K562 (cell line): ENCODE measurements around the gene DAD1. TPM values are rescaled to one million over a fixed set of nuclear protein-coding genes. Genes with fewer than 3 reads are reported as not detected.
"Not testable (repeated sequence)": the region's sequence is repeated elsewhere in the genome, so short reads cannot be mapped to it uniquely, and the experiment has no call there.

Experiments used
- ATAC-seq: fragments of 200-7000 bp; cut with Tn5 transposase; 3 replicates; pipeline ENCODE4 v1.9.1; 2020; ENCODE audit warnings: moderate library complexity
- BruUV-seq: library from RNA; stranded (reverse); fragments of 400-500 nt; replicated peaks from 2 replicates; lab custom pipeline; 2021; lab: Mats Ljungman, UMichigan
- CTCF ChIA-PET: fragments of 300-600 bp; formaldehyde crosslinking; extraction: SDS; loops from one replicate; lab custom pipeline; 2021; ENCODE audit warnings: low intra/inter-chr PET ratio; lab: Yijun Ruan, JAX
- POLR2A ChIA-PET: fragments of 300-600, 350-650 bp; sonication (Branson Sonifier 250); formaldehyde crosslinking; extraction: SDS; loops from one replicate; lab custom pipeline; 2021; ENCODE audit warnings: antibody characterized with exemption, inconsistent platforms; lab: Yijun Ruan, JAX
- DNase-seq, 4 experiments: peaks; one replicate each; pipeline versions ENCODE4 v3.0.0 to v3.0.0-alpha.2; 2011 to 2018; ENCODE audit warnings: low spot score in 3 of 4, mixed read lengths in 3 of 4; ENCODE audit errors: extremely low read depth in 1 of 4
- FAIRE-seq: peaks from 2 replicates; lab custom pipeline; 2011; peaks lifted over from hg19 to GRCh38; lab: Jason Lieb, UNC
- H2AFZ ChIP-seq: 2 replicates; pipeline ENCODE4 v1.6.0; 2011; ENCODE audit warnings: low read depth, low read length, control low read depth, inconsistent platforms
- H3K27ac ChIP-seq: fragments of 200-600 bp; 3 replicates; pipeline ENCODE4 v1.8.0; 2011; ENCODE audit warnings: low read depth, mild to moderate bottlenecking, control low read depth, inconsistent platforms, low read length, moderate library complexity, mixed read lengths; ENCODE audit errors: extremely low read depth
- H3K27me3 ChIP-seq, 2 experiments: fragments of 300-600 bp in 1 of 2; 2 replicates in 1 of 2; 3 replicates in 1 of 2; pipeline versions ENCODE4 v1.6.0 to v1.8.0; 2011; ENCODE audit warnings: inconsistent platforms in 2 of 2, low read length in 2 of 2, mild to moderate bottlenecking in 1 of 2, mixed read lengths in 1 of 2, moderate library complexity in 1 of 2; ENCODE audit not compliant: control insufficient read depth in 2 of 2, insufficient read depth in 2 of 2
- H3K36me3 ChIP-seq: fragments of 300-600 bp; 3 replicates; pipeline ENCODE4 v1.8.0; 2011; ENCODE audit warnings: mild to moderate bottlenecking, low read length, inconsistent platforms; ENCODE audit not compliant: control insufficient read depth, insufficient read depth
- H3K4me1 ChIP-seq, 2 experiments: fragments of 200-600 bp in 1 of 2; replicated peaks in 1 of 2; 2 replicates in 1 of 2; 3 replicates in 1 of 2; pipeline versions ENCODE4 v1.5.1 to v1.8.0; 2011; ENCODE audit warnings: inconsistent platforms in 2 of 2, low read length in 2 of 2, mild to moderate bottlenecking in 1 of 2, mixed read lengths in 1 of 2, moderate library complexity in 1 of 2; ENCODE audit not compliant: control insufficient read depth in 2 of 2, insufficient read depth in 2 of 2
- H3K4me2 ChIP-seq: 2 replicates; pipeline ENCODE4 v1.6.1; 2011; ENCODE audit warnings: low read length, control low read depth, inconsistent platforms, mixed read lengths; ENCODE audit not compliant: insufficient read depth
- H3K4me3 ChIP-seq: fragments of 200-600 bp; sonication (generic), shearing (Covaris generic); 2 replicates; pipeline ENCODE4 v1.5.1; 2016; ENCODE audit warnings: control low read depth, inconsistent platforms
- H3K79me2 ChIP-seq: fragments of 200-600 bp; 3 replicates; pipeline ENCODE4 v1.8.0; 2011; ENCODE audit warnings: low read length, inconsistent platforms; ENCODE audit not compliant: control insufficient read depth, insufficient read depth
- H3K9ac ChIP-seq, 2 experiments: 2 replicates each; pipeline versions ENCODE4 v1.6.0 to v1.6.1; 2011; ENCODE audit warnings: low read depth in 2 of 2, low read length in 2 of 2, control low read depth in 1 of 2, inconsistent platforms in 1 of 2, mild to moderate bottlenecking in 1 of 2, mixed read lengths in 1 of 2; ENCODE audit not compliant: insufficient read depth in 1 of 2
- H3K9me1 ChIP-seq: one replicate; pipeline ENCODE4 v1.6.0; 2011; ENCODE audit warnings: inconsistent platforms, mild to moderate bottlenecking, low read length, moderate library complexity; ENCODE audit not compliant: control insufficient read depth, insufficient read depth
- H3K9me3 ChIP-seq: replicated peaks from 2 replicates; pipeline ENCODE4 v1.5.1; 2011; ENCODE audit warnings: low read depth, low read length, inconsistent platforms; ENCODE audit not compliant: control insufficient read depth, insufficient read depth
- H4K20me1 ChIP-seq: replicated peaks from 2 replicates; pipeline ENCODE4 v1.6.1; 2011; ENCODE audit warnings: low read length, inconsistent platforms, mixed read lengths; ENCODE audit not compliant: control insufficient read depth, insufficient read depth
- ETV1 ChIP-seq: fragments of 450-650 bp; conservative IDR thresholded peaks from 2 replicates; pipeline ENCODE4 v1.6.1; 2016; ENCODE audit warnings: missing genetic modification characterization, control low read depth, low read depth, missing compliant biosample characterization
- HNRNPL ChIP-seq: fragments of 200-400 bp; formaldehyde crosslinking; IDR thresholded peaks from 2 replicates; pipeline ENCODE4 v1.6.1; 2017; ENCODE audit warnings: low read depth, mild to moderate bottlenecking, low read length
- KDM5B ChIP-seq: fragments of 200-600 bp; sonication (generic); IDR thresholded peaks from 2 replicates; pipeline ENCODE4 v1.6.1; 2012; ENCODE audit warnings: low read depth, mild to moderate bottlenecking, moderate library complexity, low read length, control low read depth, inconsistent platforms; ENCODE audit not compliant: insufficient replicate concordance
- MAFF ChIP-seq: IDR thresholded peaks from 2 replicates; pipeline ENCODE4 v1.6.1; 2012; ENCODE audit warnings: low read length, improper control_type of control experiment
- NR1H2 ChIP-seq: sonication (generic); formaldehyde crosslinking; IDR thresholded peaks from 2 replicates; pipeline ENCODE4 v1.4.0; 2020; ENCODE audit warnings: mild to moderate bottlenecking, missing genetic modification reagents
- SIN3A ChIP-seq, 2 experiments: fragments of 150-350 bp in 1 of 2; IDR thresholded peaks; 2 replicates each; pipeline ENCODE4 v1.6.1; 2011 to 2016; ENCODE audit warnings: borderline replicate concordance in 2 of 2, low read depth in 2 of 2, low read length in 2 of 2, mild to moderate bottlenecking in 2 of 2, moderate library complexity in 2 of 2; ENCODE audit not compliant: control insufficient read depth in 1 of 2
- SMAD4 ChIP-seq: fragments of 250-450 bp; sonication (Bioruptor Pico); conservative IDR thresholded peaks from 2 replicates; pipeline ENCODE4 v1.8.0; 2021; ENCODE audit warnings: inconsistent platforms, mild to moderate bottlenecking, moderate library complexity
- ZBTB8A ChIP-seq: fragments of 450-650 bp; IDR thresholded peaks from 2 replicates; pipeline ENCODE4 v1.6.1; 2018; ENCODE audit warnings: mild to moderate bottlenecking, moderate library complexity; ENCODE audit not compliant: partially characterized antibody
- ZC3H4 ChIP-seq: sonication (generic); formaldehyde crosslinking; IDR thresholded peaks from 2 replicates; pipeline ENCODE4 v1.9.0; 2021; ENCODE audit warnings: missing genetic modification reagents, borderline replicate concordance
- ZNF12 ChIP-seq: sonication (generic); formaldehyde crosslinking; IDR thresholded peaks from 2 replicates; pipeline ENCODE4 v1.4.0; 2020; ENCODE audit warnings: mild to moderate bottlenecking, missing genetic modification reagents
- ZNF165 ChIP-seq: fragments of 250-450 bp; sonication (Bioruptor Pico); IDR thresholded peaks from 2 replicates; pipeline ENCODE4 v1.4.0; 2020; ENCODE audit warnings: borderline replicate concordance
- ZNF561 ChIP-seq: fragments of 450-650 bp; formaldehyde crosslinking; conservative IDR thresholded peaks from 2 replicates; pipeline ENCODE4 v1.4.0; 2020; ENCODE audit warnings: mild to moderate bottlenecking, moderate library complexity
- ZNF592 ChIP-seq: fragments of 450-650 bp; IDR thresholded peaks from 2 replicates; pipeline ENCODE4 v1.6.1; 2017; ENCODE audit warnings: antibody characterized with exemption, mild to moderate bottlenecking
- WGBS: fragments of 100-300 bp; shearing (Covaris generic); methylation state at CpG from one replicate; pipeline ENCODE4 v1.1.6; 2016; ENCODE audit warnings: low coverage, mixed read lengths; ENCODE audit not compliant: insufficient coverage; ENCODE audit errors: missing lambda C conversion rate; 5-methylcytosine and 5-hydroxymethylcytosine counted together
- in situ Hi-C: fragments of 300-500 bp; cut with MboI; formaldehyde crosslinking; loops from 4 replicates; pipeline ENCODE4 v1.15.0; 2018; ENCODE audit warnings: inconsistent platforms, mixed read lengths
- intact Hi-C: fragments of 100-400 bp; cut with micrococcal nuclease; formaldehyde crosslinking; loops from 2 replicates; pipeline ENCODE4 v1.14.2; 2022
- polyA plus RNA-seq, 8 experiments: library from polyadenylated mRNA; depleted of rRNA in 4 of 8; stranded (reverse) in 5 of 8; unstranded in 3 of 8; fragments of >200 nt; fragmentation: Nextera tagmentation in 2 of 8; fragmentation: Illumina TruSeq in 1 of 8; extraction: Ambion mirVana in 2 of 8; extraction: Trizol in 1 of 8; gene quantifications; 2 replicates each; pipeline versions ENCODE4 v1.2.1 to v1.2.3, GENCODE V29; 2011 to 2014; ENCODE audit warnings: inconsistent platforms in 1 of 8, missing spikeins in 1 of 8
- total RNA-seq, 7 experiments: library from RNA; depleted of rRNA in 6 of 7; stranded (reverse); fragments of >200 nt in 6 of 7; fragmentation: Illumina TruSeq in 2 of 7; extraction: Trizol in 2 of 7; gene quantifications; 2 replicates each; pipeline versions ENCODE4 v1.2.1 to v1.2.3, GENCODE V29; 2011 to 2021; ENCODE audit warnings: low replicate concordance in 1 of 7
- TF ChIP-seq, protein P1 (sequence below): fragments of 250-450 bp; sonication (Bioruptor Pico); IDR thresholded peaks from 2 replicates; pipeline ENCODE4 v1.5.0; 2021

DAD1 gene
- total and polyA plus RNA-seq, 9 of the 15 experiments (the other 6 are each of a cell fraction or from before 2014, with no cell fraction given), result 104 to 617 (median 222) TPM

- no peak for TF ChIP-seq SMAD4 (CRISPR knock-in tag)
- TF ChIP-seq ZNF561 (CRISPR knock-in tag), result no peak
- TF ChIP-seq ZNF592, result no peak
- TF ChIP-seq HNRNPL, result no peak
- TF ChIP-seq ZNF165 (CRISPR knock-in tag), result no peak
- TF ChIP-seq ZNF12 (CRISPR knock-in tag), result no peak
- no peak for TF ChIP-seq NR1H2
- TF ChIP-seq, protein P1, sequence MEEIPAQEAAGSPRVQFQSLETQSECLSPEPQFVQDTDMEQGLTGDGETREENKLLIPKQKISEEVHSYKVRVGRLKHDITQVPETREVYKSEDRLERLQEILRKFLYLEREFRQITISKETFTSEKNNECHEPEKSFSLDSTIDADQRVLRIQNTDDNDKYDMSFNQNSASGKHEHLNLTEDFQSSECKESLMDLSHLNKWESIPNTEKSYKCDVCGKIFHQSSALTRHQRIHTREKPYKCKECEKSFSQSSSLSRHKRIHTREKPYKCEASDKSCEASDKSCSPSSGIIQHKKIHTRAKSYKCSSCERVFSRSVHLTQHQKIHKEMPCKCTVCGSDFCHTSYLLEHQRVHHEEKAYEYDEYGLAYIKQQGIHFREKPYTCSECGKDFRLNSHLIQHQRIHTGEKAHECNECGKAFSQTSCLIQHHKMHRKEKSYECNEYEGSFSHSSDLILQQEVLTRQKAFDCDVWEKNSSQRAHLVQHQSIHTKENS (CRISPR knock-in tag), result no peak
- no peak for TF ChIP-seq MAFF
- no peak for TF ChIP-seq ZC3H4 (CRISPR knock-in tag)
- no peak for TF ChIP-seq KDM5B
- TF ChIP-seq ETV1, result no peak
- no peak for TF ChIP-seq ZBTB8A
- TF ChIP-seq SIN3A (IDR thresholded peaks at IDR 0.05; ENCODE audit: borderline replicate concordance in 2 of 2, control insufficient read depth in 1 of 2, low read depth in 2 of 2, low read length in 2 of 2), result no peak
- TF ChIP-seq, all 486 proteins: peak for 0
Measured at GRCh38 chr14:22566845-22567244, 22.2 kb downstream of the DAD1 start (continued).

DNA sequence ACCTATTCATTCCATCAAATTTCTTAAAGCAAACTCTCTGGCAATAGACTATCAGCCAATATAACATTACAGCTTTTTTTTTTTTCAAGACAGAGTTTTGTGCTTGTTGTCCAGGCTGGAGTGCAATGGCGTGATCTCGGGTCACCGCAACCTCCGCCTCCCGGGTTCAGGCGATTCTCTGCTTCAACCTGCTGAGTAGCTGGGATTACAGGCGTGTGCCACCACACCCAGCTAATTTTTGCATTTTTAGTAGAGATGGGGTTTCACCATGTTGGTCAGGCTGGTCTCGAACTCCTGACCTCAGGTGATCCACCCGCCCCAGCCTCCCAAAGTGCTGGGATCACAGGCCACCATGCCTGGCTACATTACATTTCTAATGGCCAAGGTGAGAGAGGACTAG is 22.8 kb downstream of the DAD1 start:
- H3K36me3 ChIP-seq, result peaks cover 57% of the 10 kb centered on the region
- in situ Hi-C loops, result loop anchor here (5.0 to 10.0 kb wide), 2 partner anchors 81 to 279 kb away; no protein-coding TSS in a partner anchor
- H3K9me3 ChIP-seq, H3K4me1 ChIP-seq, H3K27me3 ChIP-seq, H3K4me3 ChIP-seq, CTCF ChIA-PET, ATAC-seq, DNase-seq, H3K4me2 ChIP-seq, H3K9ac ChIP-seq, H3K27ac ChIP-seq, intact Hi-C loops, POLR2A ChIA-PET, FAIRE-seq, H2AFZ ChIP-seq, H3K9me1 ChIP-seq, BruUV-seq, H4K20me1 ChIP-seq: not testable (repeated sequence)
- WGBS, result 98% methylated on average over 6 of the region's 9 CpGs
- H3K79me2 ChIP-seq, result peaks cover 20% of the 10 kb centered on the region
